IMR-90 (cell line): ENCODE measurements around the gene IKBKE. TPM values are rescaled to one million over a fixed set of nuclear protein-coding genes. Genes with fewer than 3 reads are reported as not detected.

Source experiments
- ATAC-seq: fragments of 200-7000 bp; cut with Tn5 transposase; 2 replicates; pipeline ENCODE4 v1.9.1; 2020; ENCODE audit warnings: low read depth, mild to moderate bottlenecking, moderate library complexity
- BruUV-seq: library from RNA; stranded (reverse); fragments of 400-500 nt; replicated peaks from 2 replicates; lab custom pipeline; 2021; lab: Mats Ljungman, UMichigan
- CTCF ChIA-PET: fragments of 300-600 bp; formaldehyde crosslinking; extraction: SDS; loops from one replicate; lab custom pipeline; 2021; ENCODE audit warnings: antibody characterized with exemption; lab: Yijun Ruan, JAX
- POLR2A ChIA-PET: fragments of 300-600 bp; sonication (Branson Sonifier 250); formaldehyde crosslinking; loops from one replicate; lab custom pipeline; 2022; ENCODE audit warnings: antibody characterized with exemption; ENCODE audit not compliant: unreplicated experiment; lab: Charles Lee
- DNase-seq: peaks from one replicate; pipeline ENCODE4 v3.0.0; 2013
- H2AFZ ChIP-seq: replicated peaks from 2 replicates; pipeline ENCODE3; 2013; ENCODE audit warnings: low read length, mild to moderate bottlenecking; ENCODE audit not compliant: poor library complexity
- H2AK5ac ChIP-seq: 2 replicates; pipeline ENCODE4 v1.6.1; 2013; ENCODE audit warnings: low read depth, low read length, inconsistent platforms
- H2AK9ac ChIP-seq: replicated peaks from 2 replicates; pipeline ENCODE3; 2013; ENCODE audit warnings: mild to moderate bottlenecking, low read depth, low read length, moderate library complexity; ENCODE audit not compliant: poor library complexity
- H2BK120ac ChIP-seq: 2 replicates; pipeline ENCODE4 v1.6.1; 2013; ENCODE audit warnings: low read depth, low read length, inconsistent platforms
- H2BK15ac ChIP-seq: 3 replicates; pipeline ENCODE4 v1.6.1; 2013; ENCODE audit warnings: low read depth, low read length, inconsistent platforms
- H2BK20ac ChIP-seq: 2 replicates; pipeline ENCODE4 v1.6.1; 2013; ENCODE audit warnings: low read depth, mild to moderate bottlenecking, inconsistent platforms, low read length, moderate library complexity
- H2BK5ac ChIP-seq: 2 replicates; pipeline ENCODE4 v1.6.1; 2013; ENCODE audit warnings: mild to moderate bottlenecking, low read depth, low read length, inconsistent platforms; ENCODE audit not compliant: poor library complexity, severe bottlenecking
- H3K14ac ChIP-seq: replicated peaks from 2 replicates; pipeline ENCODE4 v1.6.1; 2013; ENCODE audit warnings: low read depth, low read length, inconsistent platforms
- H3K18ac ChIP-seq: 2 replicates; pipeline ENCODE4 v1.6.1; 2013; ENCODE audit warnings: low read depth, low read length, control low read depth
- H3K23ac ChIP-seq: 2 replicates; pipeline ENCODE4 v1.6.1; 2013; ENCODE audit warnings: low read depth, low read length, inconsistent platforms
- H3K27ac ChIP-seq: 2 replicates; pipeline ENCODE4 v1.5.1; 2013; ENCODE audit warnings: mild to moderate bottlenecking, control low read depth, low read length; ENCODE audit not compliant: insufficient read depth
- H3K27me3 ChIP-seq: 2 replicates; pipeline ENCODE4 v1.6.1; 2013; ENCODE audit warnings: low read length; ENCODE audit not compliant: control insufficient read depth, insufficient read depth
- H3K36me3 ChIP-seq: 2 replicates; pipeline ENCODE4 v1.6.1; 2013; ENCODE audit warnings: low read length, mixed read lengths; ENCODE audit not compliant: control insufficient read depth, insufficient read depth
- H3K4ac ChIP-seq: 2 replicates; pipeline ENCODE4 v1.6.1; 2013; ENCODE audit warnings: low read depth, low read length, inconsistent platforms
- H3K4me1 ChIP-seq: 2 replicates; pipeline ENCODE4 v1.6.1; 2013; ENCODE audit warnings: low read length, mixed read lengths; ENCODE audit not compliant: control insufficient read depth, insufficient read depth
- H3K4me2 ChIP-seq: 2 replicates; pipeline ENCODE4 v1.6.1; 2013; ENCODE audit warnings: low read depth, mild to moderate bottlenecking, control low read depth, low read length, moderate library complexity
- H3K4me3 ChIP-seq: 2 replicates; pipeline ENCODE4 v1.5.1; 2013; ENCODE audit warnings: low read depth, mild to moderate bottlenecking, control low read depth, low read length, moderate library complexity; ENCODE audit not compliant: insufficient read depth
- H3K56ac ChIP-seq: 2 replicates; pipeline ENCODE4 v1.6.1; 2013; ENCODE audit warnings: low read length, inconsistent platforms; ENCODE audit not compliant: insufficient read depth; ENCODE audit errors: extremely low read depth
- H3K79me1 ChIP-seq, 2 experiments: 2 replicates each; pipeline ENCODE4 v1.6.1; 2013; ENCODE audit warnings: low read length in 2 of 2, inconsistent platforms in 1 of 2, low read depth in 1 of 2
- H3K9ac ChIP-seq: 2 replicates; pipeline ENCODE4 v1.6.1; 2013; ENCODE audit warnings: low read depth, low read length, control low read depth
- H3K9me1 ChIP-seq: 2 replicates; pipeline ENCODE4 v1.6.1; 2013; ENCODE audit warnings: low read length, inconsistent platforms; ENCODE audit not compliant: insufficient read depth
- H3K9me3 ChIP-seq: 2 replicates; pipeline ENCODE4 v1.6.1; 2013; ENCODE audit warnings: low read length; ENCODE audit not compliant: control insufficient read depth, insufficient read depth
- H4K20me1 ChIP-seq: 2 replicates; pipeline ENCODE4 v1.6.1; 2013; ENCODE audit warnings: low read length, inconsistent platforms; ENCODE audit not compliant: insufficient read depth
- H4K5ac ChIP-seq: 2 replicates; pipeline ENCODE4 v1.6.1; 2013; ENCODE audit warnings: mild to moderate bottlenecking, low read depth, low read length, control low read depth
- H4K8ac ChIP-seq, 2 experiments: 2 replicates each; pipeline ENCODE4 v1.6.1; 2013; ENCODE audit warnings: low read depth in 2 of 2, low read length in 2 of 2, control low read depth in 1 of 2, inconsistent platforms in 1 of 2
- H4K91ac ChIP-seq: 2 replicates; pipeline ENCODE4 v1.6.1; 2013; ENCODE audit warnings: low read depth, low read length, inconsistent platforms; ENCODE audit not compliant: insufficient read depth
- BHLHE40 ChIP-seq: fragments of 150-350 bp; IDR thresholded peaks from 2 replicates; pipeline ENCODE4 v1.6.1; 2016; ENCODE audit warnings: mild to moderate bottlenecking, low read depth, low read length
- CEBPB ChIP-seq: IDR thresholded peaks from 2 replicates; pipeline ENCODE4 v1.6.1; 2012; ENCODE audit warnings: low read depth, low read length, improper control_type of control experiment
- CHD1 ChIP-seq: IDR thresholded peaks from 2 replicates; pipeline ENCODE4 v1.6.1; 2012; ENCODE audit warnings: low read depth, low read length, improper control_type of control experiment
- CTCF ChIP-seq: conservative IDR thresholded peaks from 2 replicates; pipeline ENCODE4 v1.5.1; 2012; ENCODE audit warnings: mild to moderate bottlenecking, low read depth, low read length, improper control_type of control experiment
- ELK1 ChIP-seq: fragments of 150-350 bp; IDR thresholded peaks from 2 replicates; pipeline ENCODE4 v1.6.1; 2016; ENCODE audit warnings: low read depth, mild to moderate bottlenecking, low read length, moderate library complexity, borderline replicate concordance
- FOS ChIP-seq: fragments of 150-350 bp; IDR thresholded peaks from 2 replicates; pipeline ENCODE4 v1.6.1; 2016; ENCODE audit warnings: low read depth, low read length
- MAFK ChIP-seq: IDR thresholded peaks from 2 replicates; pipeline ENCODE4 v1.6.1; 2012; ENCODE audit warnings: low read depth, low read length, improper control_type of control experiment
- MAZ ChIP-seq: IDR thresholded peaks from 2 replicates; pipeline ENCODE4 v1.6.1; 2012; ENCODE audit warnings: low read depth, mild to moderate bottlenecking, low read length, improper control_type of control experiment, moderate library complexity, borderline replicate concordance
- MXI1 ChIP-seq: IDR thresholded peaks from 2 replicates; pipeline ENCODE4 v1.6.1; 2012; ENCODE audit warnings: low read depth, mild to moderate bottlenecking, low read length, moderate library complexity, borderline replicate concordance
- NFE2L2 ChIP-seq: fragments of 150-350 bp; IDR thresholded peaks from 2 replicates; pipeline ENCODE4 v1.6.1; 2016; ENCODE audit warnings: low read depth, mild to moderate bottlenecking, low read length
- POLR2A ChIP-seq: IDR thresholded peaks from 2 replicates; pipeline ENCODE4 v1.6.1; 2012; ENCODE audit warnings: mild to moderate bottlenecking, low read depth, low read length
- RCOR1 ChIP-seq: IDR thresholded peaks from 2 replicates; pipeline ENCODE4 v1.6.1; 2012; ENCODE audit warnings: mild to moderate bottlenecking, low read length, improper control_type of control experiment; ENCODE audit not compliant: insufficient replicate concordance
- RFX5 ChIP-seq: IDR thresholded peaks from 2 replicates; pipeline ENCODE4 v1.8.0; 2012; ENCODE audit warnings: low read depth, mild to moderate bottlenecking, low read length, moderate library complexity
- SMC3 ChIP-seq: fragments of 150-350 bp; IDR thresholded peaks from 2 replicates; pipeline ENCODE4 v1.6.1; 2016; ENCODE audit warnings: low read depth, mild to moderate bottlenecking, antibody characterized with exemption, low read length, moderate library complexity
- WGBS, 2 experiments: methylation state at CpG; one replicate each; pipeline versions ENCODE4 v1.1.5 to v1.1.7; 2013; ENCODE audit warnings: missing lambda C conversion rate in 2 of 2; ENCODE audit not compliant: insufficient read length in 1 of 2; ENCODE audit errors: extremely low coverage in 2 of 2; 5-methylcytosine and 5-hydroxymethylcytosine counted together
- dilution Hi-C: fragments of 300-500 bp; cut with HindIII; formaldehyde crosslinking; loops from one replicate; pipeline ENCODE4 v1.14.3; 2018; ENCODE audit warnings: low sequenced_read_pairs; ENCODE audit not compliant: unreplicated experiment
- in situ Hi-C: fragments of 300-500 bp; cut with MboI; formaldehyde crosslinking; loops from 3 replicates; pipeline ENCODE4 v1.14.3; 2019; ENCODE audit warnings: low sequenced_read_pairs, inconsistent platforms, mixed read lengths
- intact Hi-C: fragments of 100-400 bp; cut with micrococcal nuclease; formaldehyde crosslinking; loops from 2 replicates; pipeline ENCODE4 v1.10.0; 2022
- polyA plus RNA-seq, 3 experiments: library from polyadenylated mRNA; depleted of rRNA; stranded (reverse); fragments of >200 nt; gene quantifications; 2 replicates each; pipeline ENCODE4 v1.2.3, GENCODE V29; 2012; ENCODE audit warnings: low replicate concordance in 1 of 3
- total RNA-seq: library from RNA; depleted of rRNA; stranded (reverse); fragments of >200 nt; gene quantifications from 2 replicates; pipeline ENCODE4 v1.2.3, GENCODE V29; 2012
- TF ChIP-seq, protein P1 (sequence below): fragments of 150-350 bp; IDR thresholded peaks from 2 replicates; pipeline ENCODE4 v1.6.1; 2017; ENCODE audit warnings: mild to moderate bottlenecking, antibody characterized with exemption, low read length, low read depth

Gene IKBKE
- total and polyA plus RNA-seq, 2 of the 4 experiments (the other 2 are of a cell fraction): 20.3 to 24.0 TPM

- Histone ChIP-seq H2AFZ (no peak overlapping the region), H3K4me2 (peak overlapping the region; percentile 70; the same call in 1 of the 2 replicates)
- TF ChIP-seq MAFK (no peak), NFE2L2 (no peak), POLR2A (no peak), MAZ (no peak), CHD1 (no peak), BHLHE40 (no peak), RFX5 (no peak), ELK1 (no peak), MXI1 (no peak), FOS (no peak), RCOR1 (no peak), CTCF (no peak), SMC3 (no peak), CEBPB (no peak)
- TF ChIP-seq, protein P1, sequence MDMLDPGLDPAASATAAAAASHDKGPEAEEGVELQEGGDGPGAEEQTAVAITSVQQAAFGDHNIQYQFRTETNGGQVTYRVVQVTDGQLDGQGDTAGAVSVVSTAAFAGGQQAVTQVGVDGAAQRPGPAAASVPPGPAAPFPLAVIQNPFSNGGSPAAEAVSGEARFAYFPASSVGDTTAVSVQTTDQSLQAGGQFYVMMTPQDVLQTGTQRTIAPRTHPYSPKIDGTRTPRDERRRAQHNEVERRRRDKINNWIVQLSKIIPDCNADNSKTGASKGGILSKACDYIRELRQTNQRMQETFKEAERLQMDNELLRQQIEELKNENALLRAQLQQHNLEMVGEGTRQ: no peak
These were observed 1.7 kb downstream of the IKBKE start for GRCh38 chr1:206472024-206472423.

More at GRCh38 chr1:206472024-206472423, 1.7 kb downstream of the IKBKE start:
- peak overlapping the region; percentile 67; the same call in 1 of the 2 replicates for H2AK5ac ChIP-seq
- H3K4me1 ChIP-seq: peaks cover 22% of the 10 kb centered on the region
- WGBS, 2 experiments: no CpG with 5 or more reads among the region's 2 CpGs
- H3K9me3 ChIP-seq: no peaks in the 10 kb centered on the region
- H4K20me1 ChIP-seq: no peaks in the 10 kb centered on the region
- POLR2A ChIA-PET: no interaction called here
- ATAC-seq (no peak), DNase-seq (no peak)
- H3K36me3 ChIP-seq: peaks cover 23% of the 10 kb centered on the region; the same call in 1 of the 2 replicates
- no peak overlapping the region for H3K9ac ChIP-seq
- CTCF ChIA-PET: interaction anchor here (0.7 to 1.4 kb wide), 2 partner anchors 7 to 42 kb away, joined by 3 to 4 read pairs; no protein-coding TSS in a partner anchor
- 0 out of 2 replicates have a peak overlapping the region, but pooled peaks have one; percentile 58 for H2BK20ac ChIP-seq
- in situ Hi-C loops (no loop called here), intact Hi-C loops (loop anchor here (10.0 kb wide), 1 partner anchor 513 kb away; no protein-coding TSS in a partner anchor), dilution Hi-C loops (no loop called here)
- H3K4me3 ChIP-seq: no peak overlapping the region
- BruUV-seq: no TSS peak
- peak overlapping the region; percentile 43; the same call in 1 of the 2 replicates for H3K14ac ChIP-seq
- H4K91ac ChIP-seq: peak overlapping the region; percentile 43; the same call in 1 of the 2 replicates
- H4K8ac ChIP-seq: peak overlapping the region in 1 of 2 experiments; percentile 91; a peak in 2 of 4 replicates
- H3K79me1 ChIP-seq: peaks cover 19 to 28% of the 10 kb centered on the region in 2 experiments
- H4K5ac ChIP-seq: peak overlapping the region; percentile 25
- peak overlapping the region; percentile 52 for H2BK5ac ChIP-seq
- H3K27me3 ChIP-seq: no peaks in the 10 kb centered on the region
- peak overlapping the region; percentile 76; the same call in 1 of the 3 replicates for H2BK15ac ChIP-seq
- peak overlapping the region; percentile 44; the same call in 1 of the 2 replicates for H3K23ac ChIP-seq
- peak overlapping the region; percentile 15; the same call in 1 of the 2 replicates for H3K27ac ChIP-seq
- H2BK120ac ChIP-seq: peak overlapping the region; percentile 63; the same call in 1 of the 2 replicates
- peak overlapping the region; percentile 50; the same call in 1 of the 2 replicates for H3K56ac ChIP-seq
- H3K9me1 ChIP-seq: peaks cover 8% of the 10 kb centered on the region
- H2AK9ac ChIP-seq: no peak overlapping the region
- H3K4ac ChIP-seq: peak overlapping the region; percentile 93
- peak overlapping the region; percentile 58; the same call in 1 of the 2 replicates for H3K18ac ChIP-seq
